IPS DF 4.7 (cell line): Measurements from ENCODE around the gene DBF4B.
"Not testable (repeated sequence)": the region's sequence is repeated elsewhere in the genome, so short reads cannot be mapped to it uniquely, and the experiment has no call there.

ENCODE experiments used
- DNase-seq: peaks from one replicate; pipeline ENCODE4 v3.0.0-alpha.2; 2013; ENCODE audit warnings: low spot score; ENCODE audit errors: extremely low read depth

DBF4B gene

DNA sequence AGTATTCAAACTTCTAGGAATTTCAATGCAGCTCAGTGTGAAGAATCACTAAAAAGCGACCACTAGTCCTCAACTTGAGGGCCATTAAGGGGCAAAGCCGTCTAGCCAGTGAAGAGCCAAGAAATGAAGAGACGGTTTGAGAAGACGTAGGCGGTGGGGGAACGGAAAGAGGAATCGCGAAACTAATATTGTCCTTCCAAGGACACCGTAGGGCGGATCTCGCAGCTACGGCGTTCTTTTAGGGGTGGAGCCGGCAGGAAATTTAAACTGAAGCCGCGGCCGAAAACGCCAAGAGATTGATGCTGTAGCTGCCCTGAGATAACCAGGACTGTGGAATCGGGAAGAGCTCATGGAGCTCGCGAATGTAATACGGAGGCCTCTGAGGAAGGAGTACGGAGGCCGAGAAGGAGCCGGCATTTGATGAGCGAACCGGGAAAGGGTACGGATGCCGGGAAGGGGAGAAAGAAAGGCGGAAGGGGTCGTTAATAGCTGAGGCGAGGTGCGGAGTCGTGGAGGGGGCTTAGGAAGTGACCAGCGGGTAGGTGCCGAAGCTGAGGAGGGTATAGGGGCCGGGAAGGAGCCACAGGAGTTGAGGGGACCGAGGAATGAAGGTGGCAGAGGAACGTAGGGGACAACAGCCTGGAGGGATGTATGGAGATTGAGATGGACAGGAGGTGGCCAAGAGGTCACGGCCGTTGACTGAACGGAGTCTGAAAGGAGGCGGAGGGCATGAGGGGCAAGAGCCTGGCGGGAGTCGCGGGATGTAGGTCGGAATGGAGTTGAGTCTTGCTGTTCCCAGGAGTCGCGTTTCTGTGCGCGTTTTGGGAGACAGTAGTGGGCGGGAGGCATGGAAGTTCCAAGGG lies at the start of gene DBF4B:
Gene DBF4B, plus strand, starts transcription at position 265 of the 863 bp plus-strand sequence. Its CDS starts 156 bp downstream, at position 421.
- peak; percentile 89 for DNase-seq

DNA sequence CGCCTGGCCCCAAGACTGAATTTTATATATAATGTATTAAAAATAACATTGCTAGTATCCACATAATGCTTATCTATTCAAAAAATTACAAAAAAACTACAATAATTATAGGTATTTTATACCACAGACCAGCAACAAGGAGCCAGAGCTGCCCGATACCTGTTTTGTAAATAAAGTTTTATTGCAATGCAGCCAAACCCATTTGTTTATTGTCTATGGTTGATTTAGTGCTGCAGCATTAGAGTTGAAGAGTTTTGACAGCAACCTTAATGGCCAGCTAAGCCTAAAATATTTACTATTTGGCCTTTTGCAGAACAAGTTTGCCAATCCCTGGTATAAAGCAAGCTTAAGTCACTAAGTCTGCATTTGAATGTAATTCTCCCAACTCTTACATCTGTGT lies 46.6 kb upstream of the DBF4B start:
- no peak for DNase-seq

GRCh38 chr17:44663095-44663494 lies 45.4 kb upstream of the DBF4B start:
- DNase-seq = no peak

DNA sequence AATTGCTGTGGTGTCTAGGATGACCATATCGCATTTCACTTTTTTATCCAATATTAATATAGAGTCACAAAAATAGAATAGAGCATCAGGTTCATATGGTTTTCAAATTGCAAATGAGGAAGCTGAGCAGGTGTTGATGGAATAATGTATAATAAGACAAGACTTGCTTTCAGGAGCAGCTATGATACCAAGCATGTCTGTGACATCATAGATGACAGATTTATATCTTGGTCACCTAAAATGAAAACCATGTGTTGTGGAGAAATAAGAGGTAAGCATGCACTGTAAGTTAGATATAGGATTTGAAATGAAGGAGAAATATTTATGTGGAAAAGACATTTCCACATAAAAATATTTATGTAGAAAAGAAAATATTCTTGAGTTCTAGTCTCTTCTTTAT lies 43.6 kb upstream of the DBF4B start:
- DNase-seq = no peak

- no peak for DNase-seq
Observed at GRCh38 chr17:44666006-44666405, 42.5 kb upstream of the DBF4B start.

GRCh38 chr17:44672479-44673093 lies 35.9 kb upstream of the DBF4B start:
- no peak for DNase-seq

- DNase-seq = no peak
Observed at GRCh38 chr17:44673893-44674292, 34.6 kb upstream of the DBF4B start.

- DNase-seq = no peak
Observed at GRCh38 chr17:44677136-44677535, 31.3 kb upstream of the DBF4B start.

DNA sequence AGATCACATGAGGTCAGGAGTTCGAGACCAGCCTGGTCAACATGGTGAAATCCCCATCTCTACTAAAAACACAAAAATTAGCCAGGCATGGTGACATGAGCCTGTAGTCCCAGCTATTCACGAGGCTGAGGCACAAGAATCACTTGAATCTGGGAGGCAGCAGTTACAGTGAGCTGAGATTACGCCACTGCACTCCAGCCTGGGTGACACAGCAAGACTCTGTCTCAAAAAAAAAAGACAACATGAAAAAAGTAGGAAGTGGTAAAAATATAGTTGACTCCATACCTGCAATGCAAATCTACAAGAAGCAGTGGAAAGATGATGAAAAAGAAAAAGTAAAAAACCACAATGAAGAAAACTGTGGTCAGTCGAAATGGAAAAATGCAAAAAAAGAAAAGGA lies 25.2 kb upstream of the DBF4B start:
- not testable (repeated sequence) for DNase-seq

DNA sequence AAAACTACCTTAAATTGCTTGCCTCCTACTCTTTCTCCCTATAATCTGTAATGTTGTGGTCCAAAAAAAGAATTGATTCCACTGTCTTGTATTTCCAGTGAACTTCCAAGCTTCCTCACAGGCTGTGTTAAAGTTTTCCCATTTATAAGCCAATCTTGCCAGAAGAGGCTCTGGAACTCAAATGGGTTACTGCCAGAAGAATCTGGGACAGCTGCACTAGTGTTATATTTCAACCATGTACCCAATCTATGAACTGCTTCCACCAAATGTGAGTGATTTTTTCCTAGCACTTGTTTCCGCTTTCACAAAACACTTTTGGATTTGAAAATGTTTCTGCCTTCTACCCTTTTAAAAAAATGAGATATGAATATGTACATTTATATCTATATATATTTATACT lies 20.7 kb upstream of the DBF4B start:
- DNase-seq = no peak

GRCh38 chr17:44688200-44688599 lies 20.3 kb upstream of the DBF4B start:
- DNase-seq = no peak

DNA sequence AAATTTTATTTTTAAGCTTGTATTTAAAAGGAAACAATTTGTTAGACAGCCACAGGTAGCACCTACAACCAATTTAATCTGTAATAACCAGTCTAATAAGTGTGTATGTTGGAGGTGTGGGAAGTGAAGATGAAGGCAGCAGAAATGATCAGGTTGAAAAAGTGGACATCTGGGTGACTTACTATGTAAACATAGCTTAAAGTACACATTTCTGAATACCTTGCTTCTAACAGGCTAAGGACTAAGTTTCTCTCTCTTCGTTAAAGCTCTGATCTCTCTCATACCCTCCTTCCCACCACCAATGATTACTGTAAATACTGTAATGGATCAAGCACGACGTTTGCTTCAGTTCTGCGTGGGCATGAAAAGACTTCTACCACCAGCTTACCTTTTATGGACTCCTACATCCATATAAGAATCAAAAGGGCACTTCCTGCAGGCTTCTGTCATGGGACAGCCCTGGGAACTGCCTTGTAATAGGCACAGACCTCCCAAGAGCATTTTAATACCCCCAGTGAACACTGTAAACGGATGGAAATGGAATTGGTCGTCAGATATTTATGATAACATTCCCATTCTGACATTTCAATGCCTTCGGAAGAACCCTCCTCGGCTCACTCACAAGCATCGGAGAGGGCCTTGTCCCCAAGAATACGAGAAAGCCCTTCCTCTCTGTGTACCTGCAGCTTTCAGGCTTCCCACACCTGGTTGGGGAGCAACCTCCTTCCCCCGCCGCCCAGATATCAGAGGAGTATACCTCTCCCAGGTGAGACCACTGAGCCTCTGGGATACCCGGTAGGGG lies 19.6 kb upstream of the DBF4B start:
- DNase-seq = no peak

- DNase-seq = no peak
Observed at GRCh38 chr17:44689477-44690217, 18.8 kb upstream of the DBF4B start, which contains the start of gene CCDC43. Gene CCDC43 (minus strand): TSS chr17:44689776. CDS start chr17:44689753, 23 bp downstream.

DNA sequence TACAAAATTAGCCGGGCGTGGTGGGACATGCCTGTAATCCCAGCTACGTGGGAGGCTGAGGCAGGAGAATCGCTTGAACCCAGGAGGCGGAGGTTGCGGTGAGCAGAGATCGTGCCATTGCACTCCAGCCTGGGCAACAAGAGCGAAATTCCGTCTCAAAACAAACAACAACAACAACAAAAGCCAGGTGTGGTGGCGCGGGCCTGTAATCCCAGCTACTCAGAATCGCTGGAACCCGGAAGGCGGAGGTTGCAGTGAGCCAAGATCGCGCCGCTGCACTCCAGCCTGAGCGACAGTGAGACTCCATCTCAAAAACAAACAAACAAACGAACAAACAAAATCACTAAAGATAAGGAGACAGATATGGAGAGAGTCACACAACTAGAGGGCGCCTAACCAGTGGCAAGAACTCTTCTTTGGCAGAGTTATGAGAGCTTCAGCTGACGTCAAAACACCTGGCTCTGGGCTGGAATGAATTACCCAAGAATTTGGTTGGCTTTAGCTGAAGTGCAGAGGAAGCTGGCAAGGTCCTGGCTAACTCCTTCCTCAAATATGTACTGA lies 17.6 kb upstream of the DBF4B start:
- not testable (repeated sequence) for DNase-seq

DNA sequence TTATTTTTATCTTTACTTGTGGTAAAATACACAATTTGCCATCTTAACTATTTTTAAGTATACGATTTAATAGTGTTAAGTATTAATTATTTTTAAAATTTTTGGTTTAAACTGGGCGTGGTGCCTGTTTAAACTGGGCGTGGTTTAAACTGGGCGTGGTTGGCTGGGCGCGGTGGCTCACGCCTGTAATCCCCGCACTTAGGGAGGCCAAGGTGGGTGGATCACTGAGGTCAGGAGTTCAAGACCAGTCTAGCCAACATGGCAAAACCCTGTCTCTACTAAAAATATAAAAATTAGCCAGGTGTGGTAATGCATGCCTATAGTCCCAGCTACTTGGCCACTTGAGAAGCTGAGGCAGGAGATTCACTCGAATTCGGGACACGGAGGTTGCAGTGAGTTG lies 14.9 kb upstream of the DBF4B start:
- DNase-seq = no peak

DNA sequence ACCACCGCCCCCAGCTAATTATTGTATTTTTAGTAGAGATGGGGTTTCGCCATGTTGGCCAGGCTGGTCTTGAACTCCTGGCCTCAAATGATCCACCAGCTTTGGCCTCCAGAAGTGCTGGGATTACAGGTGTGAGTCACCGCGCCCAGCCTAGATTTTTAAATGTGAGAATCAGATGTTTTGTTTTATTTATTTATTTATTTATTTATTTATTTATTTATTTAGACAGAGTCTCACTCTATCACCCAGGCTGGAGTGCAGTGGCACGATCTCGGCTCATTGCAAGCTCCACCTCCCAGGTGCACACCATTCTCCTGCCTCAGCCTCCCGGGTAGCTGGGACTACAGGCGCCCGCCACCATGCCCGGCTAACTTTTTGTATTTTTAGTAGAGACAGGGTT lies 8.2 kb upstream of the DBF4B start:
- DNase-seq = not testable (repeated sequence)

DNA sequence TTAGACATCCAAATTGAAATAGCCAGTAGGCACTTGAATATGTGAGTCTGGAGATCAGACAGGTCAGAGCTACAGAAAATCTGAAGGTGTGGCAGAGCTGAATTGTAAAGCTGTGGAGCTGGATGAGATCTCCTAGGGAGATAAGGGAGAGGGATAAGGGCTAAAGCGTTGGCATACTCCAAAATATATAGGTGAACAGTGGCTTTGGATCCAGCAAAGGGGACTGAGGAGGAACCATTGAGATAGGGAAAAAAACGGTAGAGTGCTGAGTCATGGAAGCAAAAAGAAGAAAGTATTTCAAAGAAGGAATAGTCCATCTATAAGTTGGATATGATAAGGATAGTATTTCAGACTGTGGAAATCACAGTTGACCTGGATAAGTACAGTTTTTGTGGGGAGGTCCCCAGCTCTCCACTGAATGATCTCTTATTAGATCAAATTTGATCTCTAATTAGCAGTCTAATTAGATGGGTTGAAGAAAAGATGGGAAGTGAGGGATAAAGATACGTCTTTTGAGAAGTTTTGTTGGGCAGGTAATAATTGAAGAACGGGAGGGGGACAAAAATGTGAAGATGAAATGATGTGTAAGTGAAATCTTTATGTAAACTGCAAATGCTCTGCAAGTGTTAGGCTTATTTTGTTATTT lies 587 bp upstream of the DBF4B start:
- no peak for DNase-seq

DNA sequence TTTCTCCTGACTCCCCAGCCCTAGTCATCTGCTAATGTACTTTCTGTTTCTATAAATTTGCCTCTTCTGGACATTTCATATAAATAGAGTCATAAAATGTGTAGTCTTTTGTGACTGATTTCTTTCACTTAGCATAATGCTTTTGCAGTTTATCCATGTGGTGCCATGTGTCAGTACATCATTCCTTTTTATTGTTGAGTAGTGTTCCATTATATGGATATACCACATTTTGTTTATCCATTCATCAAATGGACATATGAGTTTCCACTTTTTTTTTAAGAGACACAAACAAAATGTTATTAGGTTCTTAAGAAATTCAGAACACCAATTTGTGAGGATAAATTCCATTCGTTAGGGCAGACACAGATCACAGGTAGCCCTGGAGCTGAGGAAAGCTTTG lies 11.0 kb downstream of the DBF4B start:
- DNase-seq = no peak

GRCh38 chr17:44722254-44722653 lies 13.8 kb downstream of the DBF4B start:
- no peak for DNase-seq

- DNase-seq = not testable (repeated sequence)
Observed at GRCh38 chr17:44726121-44726520, 17.7 kb downstream of the DBF4B start.
